HG03196 (cell line): Measurements from ENCODE around the gene KCNK2.

Experiments
- ATAC-seq: cut with Tn5 transposase; IDR thresholded peaks from one replicate; pipeline ENCODE4 v1.9.1; 2021; ENCODE audit not compliant: unreplicated experiment

KCNK2 gene

DNA sequence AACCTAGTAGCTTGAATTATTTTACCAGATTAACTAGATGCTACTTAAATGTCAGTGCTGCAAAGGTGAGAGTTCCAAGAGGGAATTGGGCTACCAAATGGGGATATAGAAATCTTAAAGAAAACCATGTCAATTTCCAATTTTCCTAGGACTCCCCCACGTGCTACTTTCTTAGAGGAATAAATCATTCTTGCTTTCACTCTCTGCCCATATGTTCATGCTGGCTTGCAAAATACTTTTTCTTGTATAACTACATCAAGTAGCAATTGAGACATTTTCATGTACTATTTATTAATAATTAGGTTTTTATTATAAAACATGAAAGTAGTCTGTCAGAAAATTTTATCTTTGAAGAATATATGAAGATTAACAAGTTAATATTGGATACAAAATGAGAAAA is 11.8 kb downstream of the KCNK2 start:
- ATAC-seq: no peak

DNA sequence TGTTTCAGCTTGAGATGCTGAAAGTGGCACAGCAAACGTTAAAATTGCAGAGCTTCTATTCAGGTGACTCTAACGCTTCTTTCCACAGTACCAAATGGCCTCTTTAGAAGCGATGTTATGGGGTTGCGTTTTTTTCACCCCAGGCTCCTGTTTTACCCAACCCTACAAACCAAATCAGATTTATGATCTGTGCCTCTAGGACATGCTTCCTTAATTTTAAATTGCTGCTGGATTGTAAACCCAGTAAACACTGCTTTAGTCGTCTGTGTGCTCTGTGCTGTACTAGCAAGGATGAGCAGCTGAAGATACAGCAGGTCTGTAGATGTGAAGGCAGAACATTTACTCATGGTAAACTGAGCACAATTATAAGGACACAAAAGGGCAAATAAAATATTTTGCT is 13.0 kb downstream of the KCNK2 start:
- ATAC-seq: no peak

DNA sequence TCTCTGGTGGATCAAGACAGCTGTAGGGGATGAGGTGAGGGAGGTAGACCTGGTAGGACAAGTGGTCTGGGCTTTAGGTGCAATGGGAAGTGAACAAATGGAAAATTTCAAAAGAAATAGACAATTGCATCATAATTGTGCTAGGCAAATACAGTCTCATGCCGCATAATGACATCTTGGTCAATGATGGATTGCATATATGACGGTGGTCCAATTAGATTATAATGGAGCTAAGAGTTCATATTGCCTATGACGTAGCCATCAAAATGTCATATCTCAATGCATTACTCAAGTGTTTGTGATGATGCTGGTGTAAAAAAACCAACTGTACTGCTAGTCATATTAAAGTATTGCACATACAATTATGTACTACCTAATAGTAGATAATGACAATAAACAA is 19.0 kb downstream of the KCNK2 start:
- ATAC-seq: no peak

DNA sequence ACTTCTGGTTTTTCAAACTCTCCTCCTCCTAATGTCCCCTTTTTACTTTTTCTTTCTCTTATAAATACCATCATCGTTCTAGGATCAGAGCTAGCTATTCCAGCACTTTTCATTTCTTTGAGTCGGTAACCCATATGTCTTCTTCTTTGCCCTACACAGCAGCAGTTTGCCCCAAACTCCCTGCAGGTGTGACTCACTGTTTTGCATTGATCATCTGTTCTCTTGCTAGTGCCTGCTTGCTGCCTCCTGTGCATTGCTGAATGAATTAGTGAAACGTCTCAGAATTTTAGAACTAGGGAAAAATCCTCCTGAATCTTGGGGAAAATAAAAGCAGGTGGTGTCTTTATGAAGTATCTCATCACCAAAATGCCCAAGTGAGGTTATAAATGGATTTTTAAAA is 21.7 kb downstream of the KCNK2 start:
- ATAC-seq: no peak

DNA sequence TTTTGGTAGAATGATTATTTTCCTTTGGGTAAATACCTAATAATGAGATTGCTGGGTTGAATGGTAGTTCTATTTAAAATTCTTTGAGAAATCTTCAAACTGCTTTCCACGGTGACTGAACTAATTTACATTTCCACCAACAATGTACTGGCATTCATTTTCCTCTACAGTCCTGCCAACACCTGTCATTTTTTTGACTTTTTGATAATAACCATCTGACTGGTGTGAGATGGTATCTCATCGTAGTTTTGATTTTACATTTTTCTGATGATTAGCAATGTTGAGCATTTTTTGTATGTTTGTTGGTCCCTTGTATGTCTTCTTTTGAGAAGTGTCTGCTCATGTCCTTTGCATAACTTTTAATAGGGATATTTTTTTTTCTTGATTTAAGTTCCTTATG is 23.5 kb downstream of the KCNK2 start:
- ATAC-seq: no peak

DNA sequence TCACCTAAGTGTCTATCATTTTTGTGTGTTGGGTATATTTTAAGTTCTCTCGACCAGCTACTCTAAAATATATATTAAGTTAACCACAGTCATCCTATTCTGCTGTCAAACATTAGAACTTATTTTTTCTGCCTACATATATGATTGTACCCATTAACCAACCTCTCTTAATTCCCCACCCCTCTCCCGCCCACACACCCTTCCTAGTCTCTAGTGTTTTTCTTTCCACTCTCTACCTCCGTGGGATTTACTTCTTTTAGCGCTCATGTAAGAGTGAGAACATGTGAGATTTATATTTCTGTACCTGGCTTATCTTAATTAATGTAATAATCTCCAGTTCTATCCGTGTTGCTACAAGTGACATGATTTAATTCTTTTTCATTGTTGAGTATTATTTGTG is 26.6 kb downstream of the KCNK2 start:
- ATAC-seq: no peak

DNA sequence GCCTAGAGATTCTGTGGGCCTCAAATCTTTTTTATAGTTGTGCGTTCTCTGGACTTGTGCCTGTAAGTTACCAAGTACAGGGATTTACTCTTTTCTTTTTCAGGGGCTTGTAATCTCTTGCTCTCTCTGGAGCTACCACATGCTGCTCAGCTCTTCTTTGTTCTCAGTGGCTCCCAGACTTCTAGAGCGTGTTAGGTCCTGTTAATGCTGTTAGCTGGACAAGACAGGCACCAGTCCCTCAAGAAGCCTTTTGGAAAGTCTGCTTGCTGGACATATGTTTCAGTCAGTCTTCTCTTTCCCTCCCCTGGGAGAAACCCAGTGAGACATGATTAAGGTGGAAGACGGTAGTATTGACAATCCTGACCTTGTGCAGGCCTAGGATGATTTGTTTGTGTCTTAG is 29.4 kb downstream of the KCNK2 start:
- ATAC-seq: no peak

DNA sequence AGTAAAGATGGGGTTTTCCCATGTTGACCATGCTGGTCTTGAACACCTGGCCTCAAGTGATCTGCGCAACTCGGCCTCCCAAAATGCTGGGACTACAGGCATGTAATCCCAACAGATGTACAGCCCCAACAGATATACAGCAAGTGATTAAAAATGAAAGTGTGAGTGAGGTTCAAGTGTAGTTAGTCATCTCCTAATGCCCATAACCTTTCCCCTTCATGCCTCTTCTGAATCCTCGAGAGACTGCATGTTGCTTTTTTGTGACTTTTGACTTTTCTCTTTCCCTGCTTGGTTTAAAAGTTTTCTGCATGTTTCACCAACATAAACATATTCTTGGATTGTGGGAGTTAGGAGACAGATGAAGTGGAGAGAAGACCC is 31.2 kb downstream of the KCNK2 start:
- no peak for ATAC-seq

DNA sequence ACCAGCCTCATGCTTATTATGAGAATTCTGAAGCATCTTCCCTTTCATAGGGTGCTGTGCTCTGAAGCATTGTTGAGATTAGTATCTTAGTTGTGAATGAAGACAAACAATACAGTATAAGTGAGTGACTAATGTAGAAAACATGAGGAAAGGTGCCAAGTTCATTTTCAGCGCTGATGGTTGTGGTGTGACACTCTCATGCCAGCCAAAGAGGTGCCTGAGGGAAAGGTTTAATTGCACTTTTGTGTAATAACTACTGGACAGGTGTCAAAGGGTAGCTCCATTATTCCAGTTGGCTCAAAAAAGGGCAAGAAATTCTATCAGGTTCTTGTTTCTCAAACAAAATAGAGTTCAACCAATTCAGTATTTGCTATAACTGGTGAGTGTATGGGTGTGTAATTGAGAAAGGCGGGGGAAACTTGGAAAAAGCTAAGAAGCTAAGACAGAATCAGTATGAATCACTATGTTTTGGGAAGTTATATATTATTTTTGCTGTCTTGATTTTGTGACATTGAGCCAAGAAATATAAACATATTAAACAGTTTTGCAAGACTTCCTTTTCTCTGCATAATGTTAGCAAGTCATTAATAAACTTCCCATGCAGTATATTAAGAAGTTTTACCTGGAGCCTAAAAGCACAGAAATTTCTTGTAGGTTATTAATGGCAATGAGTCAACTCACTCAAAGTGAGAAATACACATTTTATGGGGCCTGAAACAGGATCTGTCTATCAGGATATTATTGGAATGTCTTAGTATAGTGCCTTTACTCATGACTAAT is 31.8 kb downstream of the KCNK2 start:
- no peak for ATAC-seq

DNA sequence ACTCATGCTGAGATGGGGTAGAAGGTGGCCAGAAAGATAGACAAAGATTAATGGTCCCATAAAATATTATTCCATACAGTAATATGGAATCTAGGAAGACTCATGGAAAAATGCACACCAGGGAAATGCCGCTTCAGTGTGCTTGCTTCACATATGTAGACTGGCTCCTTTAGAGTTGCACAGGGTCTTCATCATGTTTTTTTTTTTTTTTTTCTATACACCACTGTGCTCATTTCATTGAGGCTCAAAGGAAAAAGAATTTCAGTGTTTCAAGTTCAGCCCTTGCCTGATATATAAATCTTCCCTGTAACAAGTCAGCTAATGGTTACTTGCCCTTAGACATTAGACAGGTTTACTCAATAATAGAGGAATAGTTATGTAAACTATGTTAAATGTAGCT is 33.2 kb downstream of the KCNK2 start:
- no peak for ATAC-seq

DNA sequence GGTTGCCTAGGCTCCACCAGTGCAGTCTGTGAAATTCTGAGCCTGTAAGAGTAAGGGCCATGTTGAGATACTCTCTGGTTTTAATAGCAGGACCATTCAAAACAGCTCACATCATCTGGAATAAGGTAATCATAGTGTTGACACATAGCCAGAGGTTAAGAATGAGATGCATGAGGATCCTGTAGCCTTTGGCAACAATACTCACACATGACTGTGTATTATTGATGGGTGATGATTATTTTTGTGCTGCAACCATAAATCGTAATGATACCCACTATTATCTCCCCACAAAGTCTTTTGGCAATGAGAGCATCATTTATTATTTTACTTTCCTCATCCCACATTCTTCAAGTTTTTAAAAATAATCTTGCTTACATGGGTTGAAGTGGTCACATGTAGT is 35.5 kb downstream of the KCNK2 start:
- ATAC-seq: no peak

DNA sequence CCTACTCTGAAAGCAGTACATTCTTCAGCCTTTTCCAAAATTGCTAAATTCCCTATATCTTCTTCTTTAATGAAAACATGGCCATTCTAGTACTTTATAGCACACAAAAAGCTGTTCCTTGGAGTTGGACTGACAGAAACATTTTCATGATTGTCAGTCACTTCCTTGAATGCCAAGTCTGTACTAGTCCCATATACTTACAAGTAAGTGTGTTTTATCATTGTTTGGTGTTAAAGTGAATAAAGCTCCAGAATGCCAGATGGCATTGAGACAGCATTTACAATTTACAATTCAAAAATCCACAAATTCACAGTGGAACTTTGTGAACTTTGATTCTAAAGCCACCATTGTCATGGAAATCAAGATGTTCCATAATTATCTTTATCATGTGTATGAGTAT is 36.5 kb downstream of the KCNK2 start:
- ATAC-seq: no peak

DNA sequence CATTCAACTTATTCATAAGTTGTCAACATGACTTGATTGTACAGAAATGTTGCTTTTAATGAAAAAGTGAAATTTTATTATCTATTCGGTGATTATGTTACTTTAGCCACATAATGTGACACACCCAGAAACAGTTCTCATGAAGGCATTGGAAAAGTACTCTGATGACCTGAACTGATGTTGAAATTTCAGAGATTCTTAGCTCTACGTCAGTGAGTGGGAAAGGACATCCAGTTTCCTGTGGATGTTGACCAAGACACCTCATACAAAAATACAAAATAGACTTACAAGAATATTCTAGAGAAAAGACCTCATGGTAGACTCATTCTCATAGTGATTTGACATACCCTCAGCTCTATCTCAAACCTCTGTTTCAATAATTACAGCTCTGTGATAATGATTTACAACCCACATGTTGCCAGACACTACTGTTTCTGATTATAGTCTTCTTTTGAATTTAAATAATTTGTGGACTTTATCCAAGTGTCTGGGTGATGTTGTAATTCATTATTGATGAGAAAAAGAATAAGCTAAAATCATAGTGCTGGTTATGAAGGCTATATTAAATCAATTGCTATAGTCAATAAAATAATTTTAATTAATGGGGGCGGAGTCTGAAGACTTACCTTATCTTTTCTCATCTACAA is 37.3 kb downstream of the KCNK2 start:
- no peak for ATAC-seq

DNA sequence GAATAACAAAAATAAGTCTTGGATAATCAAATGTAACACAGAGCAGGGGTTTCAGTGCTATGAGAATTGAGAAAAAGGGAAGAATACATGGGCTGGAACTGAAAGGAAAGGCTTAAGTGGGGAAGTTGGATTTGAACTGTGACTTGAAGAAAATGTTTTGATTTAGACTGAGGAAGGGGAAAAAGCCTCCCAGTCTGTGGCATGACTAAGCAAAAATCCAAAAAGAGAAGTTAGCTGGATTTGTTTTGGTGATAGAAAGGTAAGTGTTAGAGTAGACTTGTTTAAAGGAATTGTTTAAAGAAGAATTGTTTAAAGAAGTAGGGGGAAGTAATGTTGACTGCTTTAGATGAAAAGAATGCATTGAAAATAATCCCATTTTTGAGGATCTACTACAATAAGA is 46.0 kb downstream of the KCNK2 start:
- ATAC-seq: no peak

DNA sequence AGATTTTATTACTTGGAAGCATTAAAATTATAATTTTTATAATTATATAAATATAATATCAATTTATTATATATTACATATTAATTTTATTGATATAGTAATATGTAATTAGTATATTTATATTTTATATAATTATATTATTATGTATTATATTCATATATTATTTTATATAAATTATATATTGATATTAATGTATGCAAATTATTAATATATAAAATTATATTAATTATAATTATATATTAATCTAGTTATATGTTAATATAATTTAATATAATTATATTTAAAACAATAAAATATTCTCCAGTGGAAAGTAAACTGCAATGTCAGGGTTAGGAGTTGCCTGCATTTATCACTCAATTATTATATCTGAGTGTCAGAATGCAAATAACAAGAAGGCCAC is 48.8 kb downstream of the KCNK2 start:
- ATAC-seq: no peak

DNA sequence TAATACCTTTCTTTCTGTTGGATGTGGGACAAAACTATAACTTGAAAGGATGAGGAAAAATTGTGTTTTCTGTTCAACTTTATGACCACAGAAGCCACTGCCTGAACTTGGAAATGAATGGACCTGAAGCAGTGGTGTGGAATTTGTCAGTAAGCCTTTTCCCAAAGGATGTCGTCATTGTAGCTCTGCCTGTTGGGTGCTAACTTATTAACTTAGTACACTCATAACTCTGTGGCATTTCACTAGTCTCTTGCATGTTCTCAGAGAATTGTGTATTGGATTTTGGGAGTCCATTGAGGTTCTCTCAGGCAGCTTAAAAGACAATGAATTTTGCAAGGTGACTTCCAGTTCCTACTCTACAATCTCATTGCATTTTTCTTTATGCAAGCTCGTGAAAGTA is 49.6 kb downstream of the KCNK2 start:
- ATAC-seq: no peak

DNA sequence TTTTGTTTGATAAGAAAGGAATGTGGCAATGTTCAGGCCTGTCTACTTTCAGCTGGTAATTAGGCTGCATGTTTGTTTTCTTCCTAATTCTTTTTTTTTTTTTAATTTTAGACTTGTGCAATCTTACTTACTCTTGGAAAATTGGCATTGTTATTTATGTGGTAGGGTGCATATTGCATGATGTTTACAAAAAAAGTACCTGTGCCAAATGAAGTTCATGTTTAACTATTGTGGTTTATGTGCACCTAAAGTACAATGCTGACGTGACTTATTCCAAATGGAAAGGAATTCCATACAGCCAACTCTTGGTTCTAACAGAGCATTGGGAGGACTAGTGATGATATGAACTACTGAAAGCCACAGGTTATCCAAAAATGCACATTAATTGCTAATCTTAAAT is 51.0 kb downstream of the KCNK2 start:
- no peak for ATAC-seq

DNA sequence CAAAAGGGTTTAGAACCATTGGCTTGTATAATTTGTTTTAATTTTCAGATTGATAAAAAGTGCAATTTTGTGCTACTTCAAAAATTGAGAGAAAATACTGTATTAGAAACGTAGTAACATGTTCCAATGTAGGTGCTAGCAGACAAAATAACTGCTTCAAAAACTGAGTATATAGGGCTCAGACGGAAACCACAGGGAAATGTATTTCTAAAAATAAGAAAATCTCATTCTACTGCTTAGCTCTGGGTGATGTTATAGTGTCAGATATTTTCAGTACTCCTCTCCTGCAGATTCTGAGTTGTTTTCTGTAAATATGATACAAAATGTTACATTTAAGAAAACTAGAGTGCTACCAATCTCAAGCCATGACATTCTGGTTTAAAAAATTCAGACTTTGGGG is 55.4 kb downstream of the KCNK2 start:
- no peak for ATAC-seq

DNA sequence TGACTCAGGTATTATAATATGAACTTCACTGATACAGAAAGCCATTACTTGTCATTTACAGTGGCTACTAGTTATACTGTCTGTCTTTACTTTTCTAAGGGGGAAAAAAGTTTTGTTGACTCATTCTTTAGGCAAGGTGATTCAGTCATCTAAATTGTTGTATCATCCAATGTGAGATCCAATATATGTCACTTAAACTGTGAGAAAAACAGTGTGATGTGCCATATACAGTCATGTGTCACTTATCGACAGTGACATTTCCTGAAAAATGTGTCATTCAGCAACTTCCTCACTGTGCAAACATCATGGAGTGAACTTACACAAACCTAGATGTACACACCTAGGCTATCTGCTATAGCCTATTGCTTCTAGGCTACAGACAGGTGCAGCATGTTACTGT is 57.6 kb downstream of the KCNK2 start:
- no peak for ATAC-seq

DNA sequence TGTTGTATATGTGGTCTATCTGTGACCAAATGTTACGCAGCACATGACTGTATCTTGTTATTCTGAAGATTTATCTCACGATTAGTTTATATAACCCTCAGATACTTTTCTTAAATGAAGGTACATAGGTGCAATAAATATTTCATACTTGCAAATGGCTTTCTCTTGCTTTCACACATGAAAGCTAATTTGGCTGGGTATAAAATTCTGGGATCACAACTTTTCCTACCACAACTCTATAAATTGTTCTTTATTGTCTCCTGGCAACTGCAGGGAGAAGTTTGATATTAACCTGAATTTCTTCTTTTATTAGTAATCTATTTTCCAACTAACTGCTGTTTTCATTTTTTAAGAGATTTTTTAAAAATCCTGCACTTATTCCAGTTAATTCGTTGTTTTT is 58.9 kb downstream of the KCNK2 start:
- no peak for ATAC-seq

DNA sequence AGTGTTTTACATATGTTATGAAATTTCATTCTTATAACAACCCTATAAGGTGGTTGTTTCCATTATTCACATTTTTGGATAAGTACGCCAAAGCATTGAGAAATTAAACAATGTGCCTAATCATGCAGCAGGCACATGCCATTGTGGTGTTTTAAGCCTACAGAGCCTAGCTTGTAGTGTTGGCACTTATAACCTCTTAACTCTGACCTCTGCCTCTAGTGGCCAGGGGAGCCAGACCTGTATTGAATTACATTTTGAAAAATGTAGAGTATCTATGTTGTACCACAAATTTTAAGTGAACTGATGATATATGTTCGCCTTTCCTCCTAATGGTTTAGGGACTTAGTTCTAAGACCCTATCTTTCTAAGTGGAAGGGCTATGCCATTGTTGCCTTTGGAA is 61.0 kb downstream of the KCNK2 start:
- no peak for ATAC-seq

DNA sequence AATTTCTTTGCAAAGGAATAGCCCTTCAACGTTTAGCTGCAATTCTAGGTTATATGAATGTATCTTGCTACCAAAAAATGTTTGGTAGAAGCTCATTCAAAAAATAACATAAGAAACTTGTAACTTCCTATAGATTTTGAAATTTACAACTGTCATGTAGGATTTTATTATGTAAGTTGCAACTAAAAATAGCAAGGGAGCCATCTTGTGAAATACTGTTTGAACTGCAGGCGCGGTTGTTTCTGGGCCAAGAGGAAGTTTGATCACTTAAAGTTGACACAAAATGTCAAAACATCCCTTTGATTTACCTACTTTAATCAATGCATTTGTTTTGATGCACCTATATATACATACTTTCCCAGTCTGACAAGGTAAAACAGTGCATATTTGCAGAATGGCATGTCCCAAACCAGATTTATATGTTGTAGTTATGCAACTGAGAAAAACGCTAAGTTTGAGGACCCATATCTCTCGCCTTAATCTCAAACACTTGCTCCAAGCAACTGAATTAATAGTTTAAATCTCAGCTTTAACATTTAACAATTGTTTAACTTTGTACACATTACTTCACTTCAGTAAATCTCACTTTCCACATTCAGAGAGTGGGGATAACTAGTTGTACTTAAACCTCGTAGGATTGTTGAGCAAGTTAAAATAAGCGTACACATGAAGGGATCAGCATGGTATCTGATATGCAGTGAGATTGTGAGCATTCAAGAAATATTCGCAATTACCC is 63.9 kb downstream of the KCNK2 start:
- ATAC-seq: no peak
